RWPE1 (cell line): Measurements from ENCODE around the gene HABP4.

Experiments
- CTCF ChIA-PET: fragments of 350-600 bp; sonication (Branson Sonifier 250); formaldehyde crosslinking; extraction: SDS; loops from one replicate; lab custom pipeline; 2021; lab: Yijun Ruan, JAX
- POLR2A ChIA-PET: fragments of 400-600 bp; formaldehyde crosslinking; extraction: SDS; loops from one replicate; lab custom pipeline; 2020; ENCODE audit warnings: antibody characterized with exemption; ENCODE audit not compliant: low non-redundant PET; lab: Yijun Ruan, JAX
- DNase-seq: peaks from one replicate; pipeline ENCODE4 v3.0.0; 2012; ENCODE audit warnings: low spot score
- H3K27ac ChIP-seq: fragments of 450-650 bp; 2 replicates; pipeline ENCODE4 v1.5.1; 2017
- CTCF ChIP-seq: fragments of 450-650 bp; conservative IDR thresholded peaks from 2 replicates; pipeline ENCODE4 v1.5.1; 2017; ENCODE audit warnings: low read depth, mild to moderate bottlenecking

The HABP4 gene

GRCh38 chr9:96491880-96492525 is 42.0 kb downstream of the HABP4 start:
- no peak overlapping the region for H3K27ac ChIP-seq
- ChIA-PET CTCF (interaction anchor here (0.5 to 0.7 kb wide), 2 partner anchors 14 to 24 kb away, joined by 4 to 7 read pairs; no protein-coding TSS in a partner anchor), POLR2A (no interaction called here)
- no peak for TF ChIP-seq CTCF
- DNase-seq, result no peak

- DNase-seq, result no peak
- ChIA-PET POLR2A (no interaction called here), CTCF (interaction anchor here (1.0 kb wide), 1 partner anchor 44 kb away, joined by 3 read pairs; no protein-coding TSS in a partner anchor)
- H3K27ac ChIP-seq, result no peak overlapping the region
- no peak for TF ChIP-seq CTCF
Observed at GRCh38 chr9:96492993-96493531, 43.1 kb downstream of the HABP4 start.

- DNase-seq, result no peak
- POLR2A ChIA-PET, result no interaction called here
- TF ChIP-seq CTCF, result no peak
- CTCF ChIA-PET, result no interaction called here
- peak overlapping the region; percentile 1; the same call in 1 of the 2 replicates for H3K27ac ChIP-seq
Observed at GRCh38 chr9:96493757-96494156, 43.8 kb downstream of the HABP4 start.

GRCh38 chr9:96494215-96494800 is 44.3 kb downstream of the HABP4 start:
- no peak for DNase-seq
- peak overlapping the region; percentile 1; the same call in 1 of the 2 replicates for H3K27ac ChIP-seq
- ChIA-PET CTCF (no interaction called here), POLR2A (no interaction called here)
- no peak for TF ChIP-seq CTCF

- no peak for DNase-seq
- POLR2A ChIA-PET, result no interaction called here
- CTCF ChIA-PET, result no interaction called here
- no peak for TF ChIP-seq CTCF
- H3K27ac ChIP-seq, result no peak overlapping the region
Observed at GRCh38 chr9:96495341-96495740, 45.4 kb downstream of the HABP4 start.

- CTCF ChIA-PET, result no interaction called here
- DNase-seq, result no peak
- no peak overlapping the region for H3K27ac ChIP-seq
- no peak for TF ChIP-seq CTCF
- POLR2A ChIA-PET, result no interaction called here
Observed at GRCh38 chr9:96496368-96497116, 46.6 kb downstream of the HABP4 start.
